ENCODE measurements around the gene DCD. TPM values are rescaled to one million over a fixed set of nuclear protein-coding genes. Genes with fewer than 3 reads are reported as not detected.

DCD gene
- total and polyA plus RNA-seq, 10 of the 15 experiments (the other 5 are each of a cell fraction or from before 2014, with no cell fraction given): not detected

DNA sequence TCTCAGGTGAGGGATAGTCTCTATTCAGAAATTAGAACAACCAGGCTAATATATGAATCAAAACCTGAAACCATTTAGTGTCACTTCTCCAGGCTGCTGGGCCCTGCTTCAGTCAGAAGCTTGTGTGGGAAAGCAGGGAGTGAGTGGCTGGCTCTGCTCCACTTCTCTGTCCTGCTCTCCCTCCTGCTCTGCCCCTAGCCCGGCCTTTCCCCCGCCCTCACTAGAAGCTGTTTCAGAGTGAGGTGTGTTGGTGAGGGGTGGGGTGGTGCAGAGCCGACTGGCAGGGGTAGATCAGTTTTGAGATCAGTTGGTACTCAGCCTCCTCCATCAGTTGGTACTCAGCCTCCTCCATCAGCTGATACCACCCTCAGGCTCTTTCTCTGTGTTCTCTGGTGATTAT is 52.7 kb downstream of the DCD start:
- CTCF ChIA-PET: interaction anchor here (1.0 to 2.7 kb wide), 12 partner anchors 8 to 484 kb away, joined by 3 to 19 read pairs (median 6); no protein-coding TSS in a partner anchor
- DNase-seq (ENCODE audit: low read depth, low spot score) (no peak), FAIRE-seq (no peak), ATAC-seq (no peak)
- no peak overlapping the region for H3K27ac ChIP-seq (ENCODE audit: control insufficient read depth, insufficient read depth)
- H3K9ac ChIP-seq (ENCODE audit: control insufficient read depth, insufficient read depth, low read length): no peak overlapping the region
- no peak overlapping the region for H3K4me2 ChIP-seq (ENCODE audit: control insufficient read depth, insufficient read depth)
- no peaks in the 10 kb centered on the region for H3K9me3 ChIP-seq (replicated peaks; ENCODE audit: control insufficient read depth, insufficient read depth, low read length)
- H3K36me3 ChIP-seq (ENCODE audit: control insufficient read depth in 2 of 2, insufficient read depth in 2 of 2, low read length in 1 of 2): no peaks in the 10 kb centered on the region
- intact Hi-C loops (cut with micrococcal nuclease; ENCODE audit: unreplicated experiment): no loop called here
- H4K20me1 ChIP-seq (ENCODE audit: control insufficient read depth, insufficient read depth): no peaks in the 10 kb centered on the region
- POLR2A ChIA-PET: interaction anchor here (0.6 kb wide), 1 partner anchor 11 kb away, joined by 3 read pairs; no protein-coding TSS in a partner anchor
- 40% methylated on average over 3 of the region's 3 CpGs for WGBS (ENCODE audit: insufficient coverage, insufficient replicate concordance, low lambda C conversion rate, missing lambda C conversion rate)
- BruUV-seq (replicated peaks): no TSS peak
- H3K4me1 ChIP-seq (ENCODE audit: control insufficient read depth, insufficient read depth, low read length): no peaks in the 10 kb centered on the region
- RAD21 ChIA-PET (ENCODE audit: unreplicated experiment): interaction anchor here (0.5 kb wide), 1 partner anchor 78 kb away, joined by 3 read pairs; no protein-coding TSS in a partner anchor
- no peak overlapping the region for H2AFZ ChIP-seq (ENCODE audit: control insufficient read depth, low read depth, low read length)
- SMC1A ChIA-PET (ENCODE audit: uncharacterized antibody, unreplicated experiment): no interaction called here
- TF ChIP-seq CHD4 (IDR thresholded peaks at IDR 0.05) (no peak), SMAD1 (IDR thresholded peaks at IDR 0.05; ENCODE audit: low read depth, partially characterized antibody) (no peak), MYB (IDR thresholded peaks at IDR 0.05; ENCODE audit: borderline replicate concordance, low read depth, low read length) (no peak), WRNIP1 (IDR thresholded peaks at IDR 0.05; ENCODE audit: borderline replicate concordance, low read depth, low read length) (no peak), LARP7 (IDR thresholded peaks at IDR 0.05) (no peak), PML (IDR thresholded peaks at IDR 0.05; ENCODE audit: low read length) (no peak), NBN (IDR thresholded peaks at IDR 0.05) (no peak), FOXK2 (IDR thresholded peaks at IDR 0.05) (no peak), ZNF217 (IDR thresholded peaks at IDR 0.05) (no peak), IRF4 (IDR thresholded peaks at IDR 0.05; ENCODE audit: low read depth, low read length) (no peak), CREM (IDR thresholded peaks at IDR 0.05; ENCODE audit: low read depth) (no peak), BHLHE40 (IDR thresholded peaks at IDR 0.05; ENCODE audit: borderline replicate concordance in 1 of 2, low read depth in 2 of 2, low read length in 1 of 2) (no peak), BCL11A (IDR thresholded peaks at IDR 0.05; ENCODE audit: low read depth, low read length) (no peak), YBX1 (IDR thresholded peaks at IDR 0.05) (no peak), CBX3 (IDR thresholded peaks at IDR 0.05; ENCODE audit: borderline replicate concordance, low read depth) (no peak)
- TF ChIP-seq, protein P1, sequence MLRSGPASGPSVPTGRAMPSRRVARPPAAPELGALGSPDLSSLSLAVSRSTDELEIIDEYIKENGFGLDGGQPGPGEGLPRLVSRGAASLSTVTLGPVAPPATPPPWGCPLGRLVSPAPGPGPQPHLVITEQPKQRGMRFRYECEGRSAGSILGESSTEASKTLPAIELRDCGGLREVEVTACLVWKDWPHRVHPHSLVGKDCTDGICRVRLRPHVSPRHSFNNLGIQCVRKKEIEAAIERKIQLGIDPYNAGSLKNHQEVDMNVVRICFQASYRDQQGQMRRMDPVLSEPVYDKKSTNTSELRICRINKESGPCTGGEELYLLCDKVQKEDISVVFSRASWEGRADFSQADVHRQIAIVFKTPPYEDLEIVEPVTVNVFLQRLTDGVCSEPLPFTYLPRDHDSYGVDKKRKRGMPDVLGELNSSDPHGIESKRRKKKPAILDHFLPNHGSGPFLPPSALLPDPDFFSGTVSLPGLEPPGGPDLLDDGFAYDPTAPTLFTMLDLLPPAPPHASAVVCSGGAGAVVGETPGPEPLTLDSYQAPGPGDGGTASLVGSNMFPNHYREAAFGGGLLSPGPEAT (IDR thresholded peaks at IDR 0.05; ENCODE audit: low read depth): no peak
- TF ChIP-seq, protein P2, sequence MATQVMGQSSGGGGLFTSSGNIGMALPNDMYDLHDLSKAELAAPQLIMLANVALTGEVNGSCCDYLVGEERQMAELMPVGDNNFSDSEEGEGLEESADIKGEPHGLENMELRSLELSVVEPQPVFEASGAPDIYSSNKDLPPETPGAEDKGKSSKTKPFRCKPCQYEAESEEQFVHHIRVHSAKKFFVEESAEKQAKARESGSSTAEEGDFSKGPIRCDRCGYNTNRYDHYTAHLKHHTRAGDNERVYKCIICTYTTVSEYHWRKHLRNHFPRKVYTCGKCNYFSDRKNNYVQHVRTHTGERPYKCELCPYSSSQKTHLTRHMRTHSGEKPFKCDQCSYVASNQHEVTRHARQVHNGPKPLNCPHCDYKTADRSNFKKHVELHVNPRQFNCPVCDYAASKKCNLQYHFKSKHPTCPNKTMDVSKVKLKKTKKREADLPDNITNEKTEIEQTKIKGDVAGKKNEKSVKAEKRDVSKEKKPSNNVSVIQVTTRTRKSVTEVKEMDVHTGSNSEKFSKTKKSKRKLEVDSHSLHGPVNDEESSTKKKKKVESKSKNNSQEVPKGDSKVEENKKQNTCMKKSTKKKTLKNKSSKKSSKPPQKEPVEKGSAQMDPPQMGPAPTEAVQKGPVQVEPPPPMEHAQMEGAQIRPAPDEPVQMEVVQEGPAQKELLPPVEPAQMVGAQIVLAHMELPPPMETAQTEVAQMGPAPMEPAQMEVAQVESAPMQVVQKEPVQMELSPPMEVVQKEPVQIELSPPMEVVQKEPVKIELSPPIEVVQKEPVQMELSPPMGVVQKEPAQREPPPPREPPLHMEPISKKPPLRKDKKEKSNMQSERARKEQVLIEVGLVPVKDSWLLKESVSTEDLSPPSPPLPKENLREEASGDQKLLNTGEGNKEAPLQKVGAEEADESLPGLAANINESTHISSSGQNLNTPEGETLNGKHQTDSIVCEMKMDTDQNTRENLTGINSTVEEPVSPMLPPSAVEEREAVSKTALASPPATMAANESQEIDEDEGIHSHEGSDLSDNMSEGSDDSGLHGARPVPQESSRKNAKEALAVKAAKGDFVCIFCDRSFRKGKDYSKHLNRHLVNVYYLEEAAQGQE (IDR thresholded peaks at IDR 0.05; ENCODE audit: low read depth, low read length): no peak
- TF ChIP-seq, protein P3, sequence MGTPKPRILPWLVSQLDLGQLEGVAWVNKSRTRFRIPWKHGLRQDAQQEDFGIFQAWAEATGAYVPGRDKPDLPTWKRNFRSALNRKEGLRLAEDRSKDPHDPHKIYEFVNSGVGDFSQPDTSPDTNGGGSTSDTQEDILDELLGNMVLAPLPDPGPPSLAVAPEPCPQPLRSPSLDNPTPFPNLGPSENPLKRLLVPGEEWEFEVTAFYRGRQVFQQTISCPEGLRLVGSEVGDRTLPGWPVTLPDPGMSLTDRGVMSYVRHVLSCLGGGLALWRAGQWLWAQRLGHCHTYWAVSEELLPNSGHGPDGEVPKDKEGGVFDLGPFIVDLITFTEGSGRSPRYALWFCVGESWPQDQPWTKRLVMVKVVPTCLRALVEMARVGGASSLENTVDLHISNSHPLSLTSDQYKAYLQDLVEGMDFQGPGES (IDR thresholded peaks at IDR 0.05): no peak
- no peak overlapping the region for H3K4me3 ChIP-seq
- in situ Hi-C loops (cut with MboI): no loop called here
- no peaks in the 10 kb centered on the region for H3K79me2 ChIP-seq (ENCODE audit: control insufficient read depth, insufficient read depth, low read length)
- H3K27me3 ChIP-seq (replicated peaks in 1 of 2; ENCODE audit: control insufficient read depth in 2 of 2, insufficient read depth in 2 of 2, low read length in 1 of 2): peaks cover 0 to 5% of the 10 kb centered on the region in 2 experiments; a peak in 3 of 4 replicates
